ENCODE data around the gene DGKG.

Gene DGKG

DNA sequence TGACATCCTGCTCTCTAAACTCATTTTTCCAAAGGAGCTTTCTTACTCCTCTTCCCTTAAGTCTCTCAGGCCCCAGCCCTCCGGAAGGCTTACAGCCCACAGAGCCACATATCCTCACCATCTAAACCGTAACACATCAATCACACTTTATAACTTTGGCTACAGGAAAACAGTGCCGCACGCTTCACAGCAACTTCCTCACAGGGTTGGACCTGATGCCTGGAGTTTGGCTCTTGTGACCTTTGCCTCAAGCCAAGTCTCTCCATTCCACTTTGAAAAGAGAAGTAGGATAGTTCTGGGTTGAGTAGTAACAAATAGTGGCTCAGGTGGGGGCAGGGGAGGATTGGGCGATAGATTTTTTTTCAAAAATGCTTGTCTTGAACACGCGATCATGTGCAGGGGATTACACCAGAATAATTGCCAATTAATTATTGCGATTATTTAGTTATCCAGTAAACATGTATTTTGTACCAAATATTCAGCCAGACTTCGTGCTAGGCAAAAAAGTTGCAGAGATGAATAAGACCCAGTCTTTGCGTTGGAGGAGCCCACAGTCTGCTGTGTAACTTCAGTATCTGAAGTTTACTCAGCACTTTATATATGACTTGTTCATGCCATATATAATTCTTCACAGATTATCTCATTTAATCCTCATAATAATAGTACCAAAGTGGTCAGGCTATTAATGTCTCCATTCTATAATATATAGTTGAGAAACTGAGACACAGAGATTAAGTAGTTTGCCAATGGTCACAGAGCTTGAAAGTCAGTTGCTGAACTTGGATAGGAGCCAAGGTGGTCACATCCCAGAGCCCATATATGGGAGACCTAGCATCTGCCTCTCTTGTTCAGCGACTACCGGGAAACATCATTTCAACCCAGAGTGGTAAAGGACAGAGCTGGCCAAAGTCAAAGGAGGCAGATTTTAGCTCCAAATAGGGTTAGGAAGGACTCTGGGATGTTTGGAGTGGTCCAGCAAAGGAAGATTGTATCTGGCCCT is 250.8 kb downstream of the DGKG start:
- no peak for DNase-seq (ENCODE audit: low read depth, low spot score)

DNA sequence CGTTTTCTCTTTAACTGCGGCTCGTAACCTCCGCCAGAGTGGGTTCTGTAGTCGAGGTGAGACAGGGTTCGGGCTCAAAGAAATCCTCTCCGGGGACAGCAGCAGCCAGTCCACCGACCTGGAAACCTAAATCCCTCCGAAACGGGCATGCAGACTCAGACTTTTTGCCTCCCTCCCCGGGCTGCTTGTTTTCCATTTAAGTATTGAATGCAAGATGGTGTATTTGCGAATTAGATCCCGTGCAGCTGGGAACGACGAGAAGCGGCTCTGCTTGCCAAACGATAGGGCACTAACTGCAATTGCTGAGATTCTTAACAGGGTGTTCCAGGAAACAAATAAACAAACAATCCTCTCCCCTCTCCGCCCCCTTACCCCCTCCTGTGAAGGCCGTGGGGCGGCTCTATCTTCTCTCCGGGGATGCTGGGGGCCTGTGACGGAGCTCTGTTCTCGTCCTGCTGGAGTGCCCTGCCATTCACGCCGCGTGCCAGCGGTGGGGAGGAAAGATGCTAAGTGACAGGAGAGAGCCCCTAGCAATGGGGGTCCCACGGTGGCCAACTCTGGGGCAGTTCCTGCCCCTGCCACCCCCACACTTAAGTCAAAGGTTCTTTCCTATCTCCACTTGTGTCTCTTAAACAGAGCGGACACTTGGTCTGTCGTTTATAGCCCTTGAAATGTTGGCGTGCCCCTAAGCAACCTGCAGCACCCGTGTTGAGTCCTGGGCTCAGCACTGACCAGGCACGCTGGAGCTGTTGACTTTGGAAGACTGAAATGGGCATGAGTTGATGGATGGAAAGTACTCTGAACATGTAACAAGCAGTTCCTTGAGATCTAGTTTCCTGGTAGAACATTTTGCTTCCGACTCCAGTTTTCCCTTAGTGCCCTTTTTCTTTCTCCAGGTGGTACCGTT is 251.9 kb downstream of the DGKG start:
- DNase-seq (ENCODE audit: low read depth, low spot score): no peak

GRCh38 chr3:186108941-186109865 is 252.8 kb downstream of the DGKG start, which contains the start of gene ETV5:
ETV5 (minus strand) TSS chr3:186109089; CDS start chr3:186105868, 3,221 bp downstream.
- DNase-seq (ENCODE audit: low read depth, low spot score): peak; percentile 99

GRCh38 chr3:186108106-186108940 is 253.7 kb downstream of the DGKG start:
- no peak for DNase-seq (ENCODE audit: low read depth, low spot score)

DNA sequence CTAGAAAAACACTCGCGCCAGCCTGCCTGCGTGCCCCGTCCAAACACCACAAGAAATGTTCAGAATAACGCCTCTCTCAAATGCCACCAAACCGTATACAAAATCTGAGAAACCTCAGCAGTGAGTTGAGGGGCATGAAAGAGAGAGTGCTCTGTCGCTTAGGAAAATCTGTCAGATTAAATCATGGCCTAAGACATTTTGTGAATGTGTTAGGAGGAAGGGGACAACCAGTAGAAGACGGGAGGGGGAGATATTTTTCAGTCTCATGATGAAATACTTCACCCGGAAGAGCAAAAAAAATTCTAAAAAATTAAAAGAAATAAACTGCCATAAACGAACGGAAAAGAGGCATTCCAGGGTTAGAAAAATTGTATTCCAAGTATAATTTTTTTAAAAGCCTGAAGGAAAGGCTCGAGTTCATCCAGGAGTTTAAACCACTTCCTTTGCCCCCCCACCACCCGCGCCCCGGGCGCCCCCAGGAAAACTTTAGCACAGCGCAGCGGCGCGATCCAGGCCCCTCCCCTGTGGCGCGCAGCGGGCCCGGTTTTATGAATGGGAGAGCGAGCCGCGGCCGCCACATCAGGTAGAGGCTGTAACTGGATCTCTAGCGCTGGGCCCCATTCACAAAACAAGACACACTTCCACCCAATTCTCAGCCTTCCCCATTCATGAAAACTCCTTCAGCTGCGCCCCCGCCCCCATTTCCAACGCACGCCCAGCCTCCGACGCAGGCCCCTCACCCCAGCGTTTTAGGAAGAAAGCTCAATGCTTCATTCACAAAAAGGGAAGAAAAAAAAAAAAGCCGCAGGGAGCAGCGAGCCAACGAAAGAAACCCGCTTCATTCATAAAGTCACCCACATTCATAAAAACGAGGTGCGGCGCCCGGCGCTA is 254.6 kb downstream of the DGKG start:
- no peak for DNase-seq (ENCODE audit: low read depth, low spot score)

- DNase-seq (ENCODE audit: low read depth, low spot score): no peak
Measured at GRCh38 chr3:186105543-186105942, 256.5 kb downstream of the DGKG start.

DNA sequence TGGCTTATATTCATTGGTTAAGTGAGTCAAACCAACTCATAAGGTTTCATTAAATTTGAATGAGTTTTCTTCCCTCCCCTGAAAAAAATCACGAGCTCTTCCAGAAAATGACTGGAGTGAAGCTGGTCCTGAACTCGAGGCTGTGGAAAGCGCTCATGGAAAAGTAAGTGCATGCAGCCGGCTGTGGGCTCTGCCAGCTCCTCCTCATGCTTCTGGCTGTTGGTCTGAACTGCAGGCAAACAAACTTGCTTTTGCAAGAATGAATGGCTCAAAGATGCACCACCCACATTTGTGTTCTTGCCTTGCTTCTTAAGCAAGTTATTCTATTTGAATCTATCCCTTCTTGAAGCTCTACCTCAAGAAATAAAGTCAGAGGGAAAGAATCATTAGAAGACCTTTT is 259.3 kb downstream of the DGKG start:
- DNase-seq (ENCODE audit: low read depth, low spot score): no peak

- DNase-seq (ENCODE audit: low read depth, low spot score): no peak
Measured at GRCh38 chr3:186100398-186100797, 261.6 kb downstream of the DGKG start.

DNA sequence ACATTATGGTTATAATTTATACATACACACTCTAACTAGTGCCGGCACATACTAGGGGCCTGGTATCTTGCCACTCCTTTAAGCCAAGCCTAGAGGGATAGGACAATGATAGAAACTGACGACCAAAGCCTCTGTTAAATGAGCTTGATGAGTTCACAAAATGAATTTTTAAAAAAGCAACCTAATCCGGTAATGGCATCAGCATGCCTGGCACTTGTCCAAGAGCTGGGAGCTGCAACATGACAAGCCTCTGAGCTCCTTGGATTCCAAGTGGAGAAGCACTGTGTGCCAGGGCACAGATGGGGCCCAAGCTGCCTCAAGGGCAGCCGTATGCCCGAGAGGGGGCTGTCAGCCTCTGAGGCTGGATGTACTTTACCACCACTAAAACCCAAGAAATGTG is 262.9 kb downstream of the DGKG start:
- DNase-seq (ENCODE audit: low read depth, low spot score): no peak

DNA sequence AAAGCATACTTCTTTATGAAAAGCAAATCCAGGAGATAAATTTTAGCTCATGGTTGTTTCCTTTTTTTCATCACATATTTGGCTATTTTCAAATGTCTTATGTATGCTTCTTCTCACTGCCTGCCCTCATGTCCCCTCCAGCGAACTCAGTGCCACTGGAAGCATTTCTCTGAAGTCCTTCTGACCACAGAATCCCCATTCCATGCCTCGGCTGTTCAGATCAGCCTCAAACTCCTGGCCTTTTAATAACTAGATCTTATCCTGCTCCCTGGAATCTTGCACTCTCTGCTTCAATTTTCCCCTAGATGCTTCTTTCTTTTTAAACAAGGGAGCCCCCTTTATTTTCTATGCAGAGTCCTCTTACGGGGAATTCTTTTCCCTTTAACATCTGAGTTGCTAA is 263.3 kb downstream of the DGKG start:
- no peak for DNase-seq (ENCODE audit: low read depth, low spot score)

GRCh38 chr3:186097663-186098451 is 264.2 kb downstream of the DGKG start:
- DNase-seq (ENCODE audit: low read depth, low spot score): peak; percentile 98

GRCh38 chr3:186097317-186097662 is 264.7 kb downstream of the DGKG start:
- no peak for DNase-seq (ENCODE audit: low read depth, low spot score)

Data from brain pericyte (primary cell).